EL (cell line): ENCODE measurements around the gene IL36B.
"Not testable (repeated sequence)": the region's sequence is repeated elsewhere in the genome, so short reads cannot be mapped to it uniquely, and the experiment has no call there.

Experiments
- DNase-seq: peaks from one replicate; pipeline ENCODE4 v3.0.0-alpha.2; 2016

Gene IL36B

DNA sequence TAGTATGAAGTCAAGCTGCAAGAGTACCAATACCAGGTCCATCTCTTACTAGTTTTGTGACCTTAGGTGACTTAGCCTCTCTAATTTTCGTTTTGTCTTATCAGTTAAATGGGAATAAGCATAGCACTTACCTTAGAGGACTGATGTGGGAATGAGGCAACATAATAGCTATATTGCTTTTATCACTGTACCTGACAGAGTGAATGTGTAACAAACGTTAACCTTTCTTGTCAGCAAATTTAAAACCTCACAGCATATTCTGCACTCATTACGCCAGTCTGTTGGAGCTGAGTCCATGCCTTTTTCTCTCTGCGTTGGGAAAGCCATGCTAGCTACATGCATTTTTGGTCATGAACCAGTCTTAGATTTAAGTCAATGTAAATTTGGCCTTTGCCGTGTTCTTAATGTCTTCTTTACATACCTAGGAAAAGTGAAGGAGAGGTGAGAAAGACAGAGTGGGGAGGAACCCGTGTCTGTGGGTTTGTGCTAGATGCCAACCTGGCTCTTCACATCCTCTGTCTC is at the start of gene IL36B:
TSS of gene IL36B (minus strand) at position 472 of the 522 bp plus-strand sequence.
- DNase-seq, result no peak

DNA sequence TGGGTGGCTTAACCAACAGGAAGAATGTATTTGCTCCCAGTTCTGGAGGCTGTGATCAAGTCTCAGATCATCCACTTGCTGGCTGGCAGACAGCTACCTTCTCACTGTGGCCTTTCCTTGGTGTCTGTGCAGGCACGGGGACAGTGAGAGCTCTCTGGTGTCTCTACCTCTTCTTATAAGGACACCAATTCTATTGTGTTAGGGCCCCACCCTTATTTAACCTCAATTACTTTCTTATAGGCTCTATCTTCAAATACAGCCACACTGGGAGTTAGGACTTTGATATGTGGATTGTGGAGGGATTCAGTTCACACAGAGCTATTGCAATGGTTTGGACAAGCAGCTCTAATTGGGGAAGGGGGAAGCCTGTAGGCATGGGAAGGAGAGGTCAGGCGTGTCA is 49.5 kb upstream of the IL36B start:
- no peak for DNase-seq

- no peak for DNase-seq
Measured at GRCh38 chr2:113098532-113098931, 45.9 kb upstream of the IL36B start.

DNA sequence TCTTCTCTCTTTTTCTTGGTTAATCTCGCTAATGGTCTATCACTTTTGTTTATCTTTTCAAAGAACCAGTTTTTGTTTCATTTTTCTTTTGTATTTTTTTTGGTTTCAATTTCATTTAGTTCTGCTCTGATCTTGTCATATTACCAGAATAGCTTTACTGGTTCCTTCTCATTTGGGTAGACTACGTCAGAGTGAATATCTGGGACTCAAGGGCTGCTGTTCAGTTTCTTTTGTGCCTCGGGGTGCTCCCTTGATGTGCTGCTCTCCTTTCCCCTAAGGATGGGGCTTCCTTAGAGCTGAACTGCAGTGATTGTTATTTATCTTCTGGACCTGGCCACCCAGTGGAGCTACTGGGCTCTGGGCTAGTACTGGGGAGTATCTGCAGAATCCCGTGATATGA is 45.4 kb upstream of the IL36B start:
- no peak for DNase-seq

GRCh38 chr2:113096842-113097618 is 44.4 kb upstream of the IL36B start:
- not testable (repeated sequence) for DNase-seq

- not testable (repeated sequence) for DNase-seq
Measured at GRCh38 chr2:113096306-113096705, 43.6 kb upstream of the IL36B start.

DNA sequence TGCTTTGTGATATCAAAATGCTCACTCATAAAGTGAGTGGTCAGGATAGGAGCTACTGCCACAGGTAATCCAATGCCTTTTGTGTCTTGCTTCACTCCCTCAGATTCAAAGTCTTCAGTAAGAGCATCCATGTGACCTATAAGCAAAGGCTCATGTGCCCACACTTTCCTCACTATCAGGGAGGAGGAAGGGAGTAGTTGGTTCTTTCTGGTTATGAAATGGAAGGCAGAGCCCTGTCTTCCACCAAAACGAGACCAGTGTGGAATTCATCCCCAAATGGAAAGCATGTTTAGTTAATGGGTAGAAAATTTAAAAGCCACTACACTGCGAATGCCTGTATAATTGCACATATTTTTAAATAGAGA is 40.9 kb upstream of the IL36B start:
- no peak for DNase-seq

- no peak for DNase-seq
Measured at GRCh38 chr2:113092864-113093612, 40.4 kb upstream of the IL36B start.

- no peak for DNase-seq
Measured at GRCh38 chr2:113091231-113091896, 38.7 kb upstream of the IL36B start.

DNA sequence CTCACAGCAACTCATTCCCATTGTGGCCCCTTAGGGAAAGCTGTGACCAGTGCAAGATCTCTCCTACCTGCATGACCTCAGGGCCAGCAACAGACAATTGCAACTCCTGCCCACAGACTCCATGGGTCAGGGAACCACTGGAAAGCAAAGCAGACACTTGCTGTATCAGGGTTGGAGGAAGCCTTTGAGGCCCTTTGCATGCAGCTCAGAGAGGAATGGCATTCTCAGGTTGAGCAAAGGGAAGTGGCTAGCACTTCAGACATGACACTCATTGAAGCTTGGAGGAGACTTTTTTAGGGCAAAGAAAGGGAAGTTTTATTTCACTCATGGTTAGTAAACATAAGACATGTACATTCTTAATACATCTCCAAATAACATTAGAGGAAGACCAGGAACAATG is 37.2 kb upstream of the IL36B start:
- DNase-seq, result no peak

DNA sequence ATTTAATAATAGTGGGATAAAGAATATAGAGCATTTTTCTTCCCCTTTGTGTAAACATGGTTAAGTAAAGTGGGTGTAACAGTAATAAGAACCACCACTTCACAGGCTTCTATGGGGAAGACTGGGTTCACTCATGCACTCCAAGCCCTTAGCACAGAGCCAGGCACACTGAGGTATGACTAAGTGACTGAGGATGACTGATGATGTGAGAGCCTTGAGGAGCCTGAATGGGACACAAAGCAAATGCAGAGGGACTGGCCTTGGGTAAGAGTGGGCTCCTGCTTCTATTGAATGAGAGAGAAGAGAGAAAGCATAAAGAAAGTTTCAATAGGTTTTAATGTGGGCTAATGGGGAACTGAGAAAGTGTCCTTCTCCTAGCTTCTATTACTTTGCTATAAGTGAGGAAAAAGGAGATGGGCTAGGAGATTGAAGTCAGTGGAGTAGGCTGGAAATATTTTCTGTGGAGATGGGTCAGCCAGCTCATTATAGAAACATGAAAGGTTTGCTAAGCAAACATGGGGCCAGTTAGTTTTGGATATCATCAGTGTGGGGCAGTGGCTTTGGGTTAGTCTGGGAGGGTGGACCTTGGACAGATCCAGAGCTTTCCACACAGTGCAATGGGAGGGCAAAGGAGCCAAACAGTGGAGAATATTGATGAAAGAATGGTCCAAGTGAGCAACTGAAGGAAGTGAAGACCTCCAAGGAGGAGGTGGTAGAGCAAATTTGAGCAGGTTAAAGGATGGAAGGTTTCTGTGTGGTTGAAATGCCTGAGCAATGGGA is 35.7 kb upstream of the IL36B start:
- no peak for DNase-seq

DNA sequence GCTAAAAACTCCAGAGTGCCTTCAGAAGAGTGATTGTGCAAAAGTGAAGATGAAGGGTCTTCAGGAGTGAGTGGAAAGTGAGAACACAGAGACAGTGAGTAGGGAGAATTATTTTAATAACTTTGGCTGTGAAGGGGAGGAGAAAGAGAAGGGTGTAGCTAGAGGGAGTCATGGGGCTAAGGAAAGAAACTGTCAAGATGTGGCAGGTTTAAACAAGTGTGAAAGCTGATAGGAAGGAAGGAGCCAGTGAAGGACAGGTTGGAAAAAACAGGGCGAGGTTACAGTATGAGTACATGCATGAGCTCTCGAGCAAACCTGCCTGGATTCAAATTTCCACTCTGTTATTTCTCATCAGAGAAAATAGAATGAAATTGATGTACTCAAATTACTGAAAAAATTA is 32.9 kb upstream of the IL36B start:
- DNase-seq, result no peak

DNA sequence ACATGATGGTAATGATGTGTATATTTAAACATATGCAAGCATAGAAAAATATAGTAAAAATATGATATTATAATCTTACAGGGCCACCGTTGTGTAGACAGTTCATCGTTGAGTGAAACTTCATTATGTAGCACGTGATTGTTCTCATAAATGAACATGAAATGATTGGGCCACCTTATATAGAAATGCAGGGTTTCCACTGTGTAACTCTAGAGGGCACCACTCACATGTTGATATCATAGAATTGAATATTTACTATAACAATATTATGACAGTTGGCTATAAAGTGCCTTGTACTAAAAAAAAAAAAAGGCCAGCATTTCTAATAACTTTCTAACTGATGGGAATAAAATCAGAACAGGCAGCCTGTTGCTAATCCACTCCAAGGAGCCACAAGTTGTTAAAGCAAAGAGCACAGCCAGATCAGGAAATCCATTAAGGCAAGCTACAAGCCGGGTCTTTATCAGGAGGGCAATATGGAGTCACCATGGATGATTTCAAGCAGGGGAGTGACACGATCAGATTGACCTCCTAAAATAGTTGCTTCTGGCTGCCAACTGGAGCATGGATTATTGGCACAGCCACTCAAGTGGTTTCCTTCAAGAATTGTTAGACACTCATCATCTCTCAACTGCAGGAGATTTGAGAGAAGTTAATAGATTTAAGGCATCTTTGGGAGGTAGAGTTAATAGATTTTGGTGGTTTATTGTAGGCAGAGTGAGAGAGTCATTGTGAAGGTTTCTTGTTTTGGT is 31.8 kb upstream of the IL36B start:
- DNase-seq, result no peak

GRCh38 chr2:113083296-113083695 is 30.6 kb upstream of the IL36B start:
- no peak for DNase-seq

- DNase-seq, result no peak
Measured at GRCh38 chr2:113081488-113082210, 29.0 kb upstream of the IL36B start.

GRCh38 chr2:113080134-113080533 is 27.5 kb upstream of the IL36B start:
- DNase-seq, result no peak

DNA sequence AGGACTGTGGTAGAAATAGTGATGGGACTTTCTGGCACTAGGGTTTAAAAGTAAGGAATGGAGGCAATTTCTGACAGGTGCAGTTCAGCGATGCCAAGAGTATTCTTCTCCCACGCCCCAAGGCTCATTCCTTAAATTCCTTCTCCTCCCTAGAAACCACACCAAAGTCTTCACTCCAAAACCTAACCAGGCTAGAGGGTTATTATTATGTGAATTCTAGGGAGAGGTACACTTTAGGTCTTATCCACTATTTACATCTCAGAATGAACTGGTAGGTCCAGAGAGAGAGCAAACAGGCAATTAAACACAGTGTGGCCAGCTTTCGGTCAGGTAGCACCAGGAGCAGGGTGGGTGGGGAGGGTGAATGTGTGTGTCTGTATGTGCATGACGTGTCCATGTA is 26.5 kb upstream of the IL36B start:
- DNase-seq, result no peak

DNA sequence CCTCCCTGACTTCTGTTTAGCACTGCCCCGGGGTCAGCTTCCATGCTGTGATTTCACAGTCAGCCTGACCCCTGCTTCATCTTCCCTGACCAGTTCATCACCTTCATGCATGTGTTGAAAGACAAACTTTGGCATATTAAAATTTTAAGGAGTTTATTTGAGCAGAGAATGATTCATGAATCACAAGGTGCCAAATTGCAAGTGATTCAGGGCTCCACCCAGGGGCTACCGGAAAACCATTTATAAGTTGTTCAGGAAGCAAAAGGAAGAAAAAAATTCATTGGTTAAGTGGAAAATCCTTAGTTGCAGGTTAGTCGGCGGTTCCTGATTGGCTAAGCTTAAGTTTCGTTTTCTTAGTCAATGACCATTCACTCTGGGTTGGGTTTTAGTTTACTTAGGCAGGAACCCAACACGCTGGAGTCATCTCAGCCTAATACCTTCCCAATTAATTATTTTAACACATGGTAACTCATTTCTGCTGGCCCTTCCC is 25.7 kb upstream of the IL36B start:
- peak; percentile 11 for DNase-seq

GRCh38 chr2:113077921-113078320 is 25.3 kb upstream of the IL36B start:
- peak; percentile 16 for DNase-seq

GRCh38 chr2:113076954-113077669 is 24.4 kb upstream of the IL36B start:
- DNase-seq, result no peak

- DNase-seq, result no peak
Measured at GRCh38 chr2:113075600-113075999, 22.9 kb upstream of the IL36B start.
